C4-2B (cell line): Measurements from ENCODE around the gene FAM20B.

Experiments
- H3K27ac ChIP-seq: fragments of 450-650 bp; 2 replicates; pipeline ENCODE4 v1.5.1; 2017
- CTCF ChIP-seq: fragments of 450-650 bp; conservative IDR thresholded peaks from 2 replicates; pipeline ENCODE4 v1.5.1; 2017; ENCODE audit warnings: mild to moderate bottlenecking
- ZFX ChIP-seq: fragments of 450-650 bp; IDR thresholded peaks from 2 replicates; pipeline ENCODE4 v1.6.1; 2017

The FAM20B gene

GRCh38 chr1:179090923-179091322 lies 65.2 kb downstream of the FAM20B start:
- no peak overlapping the region for H3K27ac ChIP-seq
- no peak for TF ChIP-seq CTCF
- TF ChIP-seq ZFX = no peak

- no peak overlapping the region for H3K27ac ChIP-seq
Measured at GRCh38 chr1:179091691-179092165, 66.0 kb downstream of the FAM20B start.

GRCh38 chr1:179092896-179093461 lies 67.3 kb downstream of the FAM20B start:
- H3K27ac ChIP-seq = no peak overlapping the region
- TF ChIP-seq ZFX (no peak), CTCF (no peak)

More at GRCh38 chr1:179091691-179092165, 66.0 kb downstream of the FAM20B start:
- TF ChIP-seq ZFX (no peak), CTCF (no peak)

- no peak overlapping the region for H3K27ac ChIP-seq
- no peak for TF ChIP-seq ZFX
- no peak for TF ChIP-seq CTCF
Measured at GRCh38 chr1:179094818-179095217, 69.1 kb downstream of the FAM20B start.

GRCh38 chr1:179095377-179095776 lies 69.7 kb downstream of the FAM20B start:
- TF ChIP-seq ZFX (no peak), CTCF (no peak)
- H3K27ac ChIP-seq = no peak overlapping the region

- no peak for TF ChIP-seq ZFX
- no peak for TF ChIP-seq CTCF
- no peak overlapping the region for H3K27ac ChIP-seq
Measured at GRCh38 chr1:179095924-179096323, 70.2 kb downstream of the FAM20B start.

- no peak overlapping the region for H3K27ac ChIP-seq
- no peak for TF ChIP-seq ZFX
Measured at GRCh38 chr1:179099891-179100290, 74.2 kb downstream of the FAM20B start.

- TF ChIP-seq ZFX (no peak), CTCF (no peak)
- no peak overlapping the region for H3K27ac ChIP-seq
Measured at GRCh38 chr1:179101566-179101965, 75.9 kb downstream of the FAM20B start.
